ENCODE data around the gene NTRK3.

GRCh38 chr15:88029696-88030095 lies 226.8 kb downstream of the NTRK3 start:
- TF ChIP-seq CTCF (conservative IDR thresholded peaks at IDR 0.05) (no peak), EZH2 (IDR thresholded peaks at IDR 0.05; ENCODE audit: low read depth) (no peak)

All from PC-9 (cell line).